ENCODE data around the gene MRO. TPM values are rescaled to one million over a fixed set of nuclear protein-coding genes. Genes with fewer than 3 reads are reported as not detected.
"Not testable (repeated sequence)": the region's sequence is repeated elsewhere in the genome, so short reads cannot be mapped to it uniquely, and the experiment has no call there.

Gene MRO
- total RNA-seq, 1 experiment from 2014 or later = 0.03 TPM

- in situ Hi-C loops (cut with HindIII; ENCODE audit: low sequenced_read_pairs) = no loop called here
- DNase-seq (ENCODE audit: low spot score) = no peak
These were observed 22.7 kb downstream of the MRO start for GRCh38 chr18:50797142-50797541.

DNA sequence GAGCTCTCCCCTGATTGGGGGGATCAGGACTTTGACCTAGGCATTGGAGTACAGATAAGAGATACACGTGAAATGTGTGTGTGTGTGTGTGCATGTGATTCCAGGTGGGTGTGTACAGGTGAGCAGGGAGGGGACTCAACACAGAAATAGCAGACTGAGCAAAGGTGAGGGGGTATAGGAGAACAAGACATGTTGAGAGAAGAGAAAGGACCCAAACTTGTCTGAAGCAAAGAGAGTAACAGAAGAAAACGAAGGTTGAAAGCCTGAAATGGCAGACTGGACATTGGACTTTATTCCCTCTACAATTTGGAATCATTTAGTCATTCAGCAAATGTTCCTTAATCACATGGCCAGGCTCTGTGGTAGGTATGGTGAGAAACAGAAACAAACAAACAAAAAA, 23.3 kb downstream of the MRO start:
- in situ Hi-C loops (cut with HindIII; ENCODE audit: low sequenced_read_pairs) = no loop called here
- DNase-seq (ENCODE audit: low spot score) = no peak

DNA sequence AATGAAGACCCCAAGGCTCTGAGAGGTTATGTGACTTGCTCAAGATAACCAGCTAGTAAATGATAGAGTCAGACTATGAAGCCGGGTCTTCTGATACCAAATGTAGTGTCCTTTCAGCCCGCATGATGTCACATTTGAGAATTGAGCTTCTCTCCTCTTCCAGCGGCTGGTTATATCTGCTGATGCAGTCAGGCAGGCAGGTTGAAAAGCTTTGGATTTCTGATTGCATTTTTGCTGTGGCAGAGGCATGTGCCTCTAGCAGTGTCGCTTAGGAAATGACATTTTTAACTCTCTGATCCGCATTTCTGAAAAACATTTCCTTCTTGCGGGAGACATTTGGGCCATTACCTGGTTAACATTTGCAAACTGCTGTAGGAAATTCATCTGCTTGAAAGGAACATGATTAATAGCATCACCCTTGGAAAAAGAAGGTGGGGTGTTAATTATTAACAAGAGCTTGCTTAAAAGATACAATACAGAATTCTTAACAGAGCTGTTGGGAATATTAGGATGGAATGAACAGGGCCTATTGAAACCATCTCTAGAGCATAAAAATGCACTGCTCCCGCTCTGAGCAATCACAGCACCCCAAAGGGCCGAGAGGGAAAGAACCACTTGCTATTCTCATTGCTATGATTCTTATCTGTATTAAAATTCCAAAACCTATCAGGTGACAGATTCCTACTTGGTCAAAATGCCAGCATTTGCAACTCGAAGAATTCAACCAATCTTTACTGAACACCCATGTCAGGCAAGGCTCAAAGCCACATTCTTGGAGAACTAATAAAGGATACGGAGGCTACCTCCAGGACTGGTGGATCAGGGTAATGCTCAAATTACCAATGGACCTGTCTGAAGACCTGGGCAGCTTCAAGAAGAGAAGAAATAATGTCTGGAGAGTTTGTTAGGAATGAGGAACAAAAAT, 25.9 kb downstream of the MRO start:
- in situ Hi-C loops (cut with HindIII; ENCODE audit: low sequenced_read_pairs) = no loop called here
- DNase-seq (ENCODE audit: low spot score) = no peak

- no peak for DNase-seq (ENCODE audit: low spot score)
- in situ Hi-C loops (cut with HindIII; ENCODE audit: low sequenced_read_pairs) = no loop called here
These were observed 26.9 kb downstream of the MRO start for GRCh38 chr18:50792885-50793284.

DNA sequence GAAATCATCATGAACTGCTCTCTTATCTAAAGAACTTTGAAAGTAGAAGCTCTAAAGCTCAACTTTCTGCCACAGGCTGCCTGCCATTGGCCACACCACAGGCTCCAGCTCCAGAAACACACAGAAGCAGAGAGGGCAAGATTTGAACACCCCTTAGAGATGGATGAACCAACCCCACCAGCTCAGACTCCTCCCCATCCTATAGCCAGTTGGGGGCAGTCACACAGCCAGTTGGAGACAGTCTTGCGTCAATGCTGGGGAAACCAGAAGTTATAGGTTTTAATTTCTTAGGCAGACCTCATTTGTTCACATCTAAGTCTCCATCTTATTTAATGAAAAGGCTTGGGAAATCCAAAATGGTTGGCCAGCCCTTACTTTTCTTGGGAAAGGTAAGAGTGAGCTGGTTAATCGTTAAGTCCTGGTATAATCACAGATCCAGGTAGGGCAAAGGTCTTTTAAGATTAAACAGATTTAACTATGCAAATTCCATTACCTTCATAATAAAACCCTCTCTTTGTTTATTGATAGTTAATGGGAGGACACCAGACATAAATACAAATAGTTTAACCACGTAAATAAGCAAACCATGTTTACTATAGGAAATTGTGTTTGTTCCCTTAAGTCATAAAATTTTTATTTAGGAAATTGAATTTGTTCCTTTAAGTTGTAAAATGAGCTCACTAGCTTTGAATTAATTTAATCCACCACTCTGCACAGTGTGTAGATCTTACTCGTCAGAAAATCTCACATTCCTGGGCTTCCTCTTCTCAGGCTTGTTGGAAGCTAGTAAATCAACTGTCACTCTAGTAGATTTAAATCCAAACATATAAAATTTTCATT, 28.0 kb downstream of the MRO start:
- in situ Hi-C loops (cut with HindIII; ENCODE audit: low sequenced_read_pairs) = no loop called here
- no peak for DNase-seq (ENCODE audit: low spot score)

DNA sequence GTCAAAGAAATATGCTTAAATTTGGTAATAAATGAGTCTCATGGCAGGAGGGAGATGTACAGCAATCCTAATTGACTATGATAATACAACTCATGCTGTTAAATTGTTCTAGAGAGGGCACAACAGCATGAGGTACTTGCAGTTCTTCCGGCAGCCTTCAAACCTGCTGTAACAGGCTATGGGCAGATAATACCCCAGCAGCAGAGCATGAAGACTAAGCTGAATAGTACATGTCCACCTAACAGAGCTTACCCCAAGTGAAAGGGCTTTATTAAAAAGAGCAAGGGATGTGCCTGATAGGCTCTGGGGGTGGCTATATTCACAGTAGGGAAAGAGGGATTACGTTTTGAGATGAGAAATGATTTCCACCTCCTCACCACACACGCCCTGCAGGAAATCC, 28.9 kb downstream of the MRO start:
- in situ Hi-C loops (cut with HindIII; ENCODE audit: low sequenced_read_pairs) = no loop called here
- no peak for DNase-seq (ENCODE audit: low spot score)

- in situ Hi-C loops (cut with HindIII; ENCODE audit: low sequenced_read_pairs) = no loop called here
- DNase-seq (ENCODE audit: low spot score) = no peak
These were observed 29.6 kb downstream of the MRO start for GRCh38 chr18:50790241-50790640.

DNA sequence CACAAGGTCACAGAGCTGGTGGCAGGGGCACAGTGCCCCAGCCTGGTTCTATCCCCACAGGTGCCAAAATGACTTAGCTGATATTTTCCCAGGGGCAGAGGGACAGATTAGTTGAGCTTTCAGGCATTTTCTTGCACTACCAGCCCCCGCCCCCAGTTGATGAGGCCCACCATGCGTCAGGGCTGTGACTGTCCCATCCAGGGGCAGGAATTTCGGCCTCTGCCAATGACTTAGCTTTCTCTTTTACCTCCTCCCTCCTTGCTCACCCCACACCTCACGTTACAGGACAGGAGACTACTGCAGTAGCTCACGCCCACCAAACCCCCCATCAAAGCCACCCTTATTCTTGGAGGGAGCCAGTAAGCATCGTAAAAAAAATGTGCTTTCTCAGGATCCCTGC, 31.5 kb downstream of the MRO start:
- in situ Hi-C loops (cut with HindIII; ENCODE audit: low sequenced_read_pairs) = no loop called here

GRCh38 chr18:50786864-50787263, 33.0 kb downstream of the MRO start:
- in situ Hi-C loops (cut with HindIII; ENCODE audit: low sequenced_read_pairs) = no loop called here
- DNase-seq (ENCODE audit: low spot score) = no peak

More for the DNA sequence above, 31.5 kb downstream of the MRO start:
- no peak for DNase-seq (ENCODE audit: low spot score)

GRCh38 chr18:50783553-50783952, 36.3 kb downstream of the MRO start:
- DNase-seq (ENCODE audit: low spot score) = no peak
- in situ Hi-C loops (cut with HindIII; ENCODE audit: low sequenced_read_pairs) = no loop called here

- in situ Hi-C loops (cut with HindIII; ENCODE audit: low sequenced_read_pairs); DNase-seq (ENCODE audit: low spot score): not testable (repeated sequence)
These were observed 40.8 kb downstream of the MRO start for GRCh38 chr18:50779021-50779420.

GRCh38 chr18:50776383-50776782, 43.4 kb downstream of the MRO start:
- in situ Hi-C loops (cut with HindIII; ENCODE audit: low sequenced_read_pairs) = no loop called here
- DNase-seq (ENCODE audit: low spot score) = no peak

GRCh38 chr18:50775726-50776125, 44.1 kb downstream of the MRO start:
- in situ Hi-C loops (cut with HindIII; ENCODE audit: low sequenced_read_pairs) = no loop called here
- DNase-seq (ENCODE audit: low spot score) = no peak

DNA sequence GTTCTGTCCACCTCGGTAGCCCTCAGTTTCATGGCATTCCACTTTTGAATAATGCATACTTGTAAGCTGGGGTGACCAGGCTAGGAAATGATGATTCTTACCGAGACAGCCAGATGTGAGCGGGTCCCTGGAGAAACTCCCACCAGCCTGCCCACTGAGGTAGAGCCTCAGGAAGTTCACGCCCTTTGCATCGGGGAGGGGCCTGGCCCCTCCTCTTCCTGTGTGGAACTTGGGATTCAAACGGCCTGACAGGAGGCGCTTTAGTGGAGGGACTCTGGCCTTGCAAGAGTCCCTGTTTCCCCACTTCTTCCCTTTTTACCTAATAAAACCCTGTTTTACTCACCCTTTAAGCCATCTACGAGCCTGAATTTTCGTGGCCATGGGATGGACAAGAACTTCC, 44.6 kb downstream of the MRO start:
- no peak for DNase-seq (ENCODE audit: low spot score)
- in situ Hi-C loops (cut with HindIII; ENCODE audit: low sequenced_read_pairs) = no loop called here

DNA sequence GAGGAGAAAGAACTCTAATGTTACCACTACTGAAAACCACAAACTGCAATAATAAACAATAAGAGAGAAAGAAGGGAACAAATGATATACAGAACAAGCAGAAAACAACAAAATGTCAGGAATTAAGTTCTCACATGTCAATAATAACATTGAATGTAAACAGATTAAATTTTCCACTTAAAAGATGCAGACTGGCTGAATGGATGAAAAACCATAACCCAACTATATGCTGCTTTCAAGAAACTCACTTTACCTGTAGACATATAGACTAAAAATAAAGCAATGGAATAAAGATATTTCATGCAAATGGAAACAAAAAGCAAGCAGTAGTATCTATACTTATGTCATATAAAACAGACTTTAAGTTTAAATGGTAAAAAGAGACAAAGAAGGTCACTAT, 50.4 kb downstream of the MRO start:
- DNase-seq (ENCODE audit: low spot score) = no peak
- in situ Hi-C loops (cut with HindIII; ENCODE audit: low sequenced_read_pairs) = no loop called here

- in situ Hi-C loops (cut with HindIII; ENCODE audit: low sequenced_read_pairs) = no loop called here
- DNase-seq (ENCODE audit: low spot score) = no peak
These were observed 62.5 kb downstream of the MRO start for GRCh38 chr18:50757358-50757757.

GRCh38 chr18:50754297-50754696, 65.5 kb downstream of the MRO start:
- DNase-seq (ENCODE audit: low spot score) = no peak
- in situ Hi-C loops (cut with HindIII; ENCODE audit: low sequenced_read_pairs) = no loop called here

GRCh38 chr18:50753311-50753710, 66.5 kb downstream of the MRO start:
- in situ Hi-C loops (cut with HindIII; ENCODE audit: low sequenced_read_pairs) = no loop called here
- DNase-seq (ENCODE audit: low spot score) = no peak

GRCh38 chr18:50751947-50752346, 67.9 kb downstream of the MRO start:
- DNase-seq (ENCODE audit: low spot score) = no peak
- in situ Hi-C loops (cut with HindIII; ENCODE audit: low sequenced_read_pairs) = no loop called here

- in situ Hi-C loops (cut with HindIII; ENCODE audit: low sequenced_read_pairs) = no loop called here
These were observed 68.3 kb downstream of the MRO start for GRCh38 chr18:50751490-50751889.

More at GRCh38 chr18:50751490-50751889, 68.3 kb downstream of the MRO start:
- no peak for DNase-seq (ENCODE audit: low spot score)

Data from G401 (cell line).